ENCODE measurements around the gene KCNK4.

The KCNK4 gene

DNA sequence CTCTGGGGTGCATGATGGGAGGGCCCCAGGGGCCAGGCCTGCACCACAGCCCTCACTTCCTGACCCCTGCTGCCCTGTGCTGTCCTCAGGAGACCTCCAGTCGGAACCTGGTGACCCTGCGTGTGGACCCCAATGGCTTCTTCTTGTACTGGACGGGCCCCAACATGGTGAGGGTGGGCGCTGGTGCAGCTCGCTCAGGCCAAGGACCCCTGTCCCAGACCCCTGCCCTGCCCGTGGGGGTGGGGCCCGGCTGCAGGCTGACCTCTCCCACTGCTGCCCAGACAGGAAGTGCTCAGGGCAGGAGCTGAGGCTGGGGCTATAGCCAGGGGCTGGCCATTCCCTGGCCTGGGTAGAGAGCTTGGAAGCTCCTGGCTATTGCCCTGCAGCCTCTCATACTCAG lies 36.8 kb upstream of the KCNK4 start:
- DNase-seq: no peak

- no peak for DNase-seq
Measured at GRCh38 chr11:64255135-64256128, 35.7 kb upstream of the KCNK4 start.

DNA sequence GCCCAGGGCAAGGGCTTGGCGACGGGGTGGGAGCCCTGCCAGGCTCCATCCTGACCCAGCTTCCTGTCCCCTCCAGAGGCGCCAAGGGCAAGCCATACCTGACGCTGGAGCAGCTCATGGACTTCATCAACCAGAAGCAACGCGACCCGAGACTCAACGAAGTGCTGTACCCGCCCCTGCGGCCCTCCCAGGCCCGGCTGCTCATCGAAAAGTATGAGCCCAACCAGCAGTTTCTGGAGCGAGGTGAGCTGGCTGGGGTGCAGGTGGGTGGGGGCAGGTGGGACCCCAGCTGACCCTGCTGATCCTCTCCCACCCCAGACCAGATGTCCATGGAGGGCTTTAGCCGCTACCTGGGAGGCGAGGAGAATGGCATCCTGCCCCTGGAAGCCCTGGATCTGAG lies 34.8 kb upstream of the KCNK4 start:
- no peak for DNase-seq

GRCh38 chr11:64258356-64258755 lies 32.7 kb upstream of the KCNK4 start:
- no peak for DNase-seq

DNA sequence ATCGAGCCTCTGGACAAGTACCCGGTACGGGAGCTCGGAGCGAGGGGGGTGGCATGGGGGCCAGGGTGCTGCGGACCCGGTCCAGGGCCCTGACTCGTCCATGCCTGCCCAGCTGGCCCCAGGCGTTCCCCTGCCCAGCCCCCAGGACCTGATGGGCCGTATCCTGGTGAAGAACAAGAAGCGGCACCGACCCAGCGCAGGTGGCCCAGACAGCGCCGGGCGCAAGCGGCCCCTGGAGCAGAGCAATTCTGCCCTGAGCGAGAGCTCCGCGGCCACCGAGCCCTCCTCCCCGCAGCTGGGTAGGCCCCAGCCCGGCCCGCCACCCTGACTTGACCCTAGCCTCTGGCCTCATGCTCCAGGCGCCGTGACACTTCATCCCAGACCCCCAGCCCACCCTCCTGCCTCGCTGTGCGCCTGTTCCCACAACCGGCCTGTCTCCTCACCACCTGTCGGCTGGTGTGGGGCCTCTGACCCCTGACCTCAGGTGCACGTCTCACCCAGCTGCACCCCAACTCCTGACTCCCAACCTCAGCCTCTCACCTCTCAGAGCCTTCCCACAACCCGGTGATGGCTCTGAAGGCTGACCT lies 32.1 kb upstream of the KCNK4 start:
- no peak for DNase-seq

DNA sequence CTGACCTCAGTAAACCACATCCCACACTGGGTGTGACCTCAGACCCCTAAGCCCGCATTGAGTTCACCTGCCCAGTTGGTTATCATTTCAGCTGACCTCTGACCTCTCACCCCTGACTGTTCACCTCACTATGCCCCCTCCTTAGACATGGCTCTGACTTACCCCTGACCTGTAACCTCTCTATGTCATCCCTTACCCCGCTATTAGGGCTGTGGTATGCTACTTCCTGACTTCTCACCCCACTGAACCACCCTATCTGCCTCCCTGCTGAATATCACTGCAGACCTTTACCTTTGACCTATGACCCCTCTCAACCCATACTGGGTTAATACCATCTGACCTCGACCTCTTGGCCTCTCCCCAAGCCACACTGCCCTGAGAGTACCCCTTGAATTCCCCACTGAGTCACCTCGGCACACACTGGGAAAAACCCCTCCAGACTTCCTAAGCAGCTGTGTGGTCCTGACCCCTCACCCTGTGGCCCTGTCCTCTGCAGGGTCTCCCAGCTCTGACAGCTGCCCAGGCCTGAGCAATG lies 31.5 kb upstream of the KCNK4 start:
- no peak for DNase-seq

- no peak for DNase-seq
Measured at GRCh38 chr11:64260147-64260708, 30.9 kb upstream of the KCNK4 start.

DNA sequence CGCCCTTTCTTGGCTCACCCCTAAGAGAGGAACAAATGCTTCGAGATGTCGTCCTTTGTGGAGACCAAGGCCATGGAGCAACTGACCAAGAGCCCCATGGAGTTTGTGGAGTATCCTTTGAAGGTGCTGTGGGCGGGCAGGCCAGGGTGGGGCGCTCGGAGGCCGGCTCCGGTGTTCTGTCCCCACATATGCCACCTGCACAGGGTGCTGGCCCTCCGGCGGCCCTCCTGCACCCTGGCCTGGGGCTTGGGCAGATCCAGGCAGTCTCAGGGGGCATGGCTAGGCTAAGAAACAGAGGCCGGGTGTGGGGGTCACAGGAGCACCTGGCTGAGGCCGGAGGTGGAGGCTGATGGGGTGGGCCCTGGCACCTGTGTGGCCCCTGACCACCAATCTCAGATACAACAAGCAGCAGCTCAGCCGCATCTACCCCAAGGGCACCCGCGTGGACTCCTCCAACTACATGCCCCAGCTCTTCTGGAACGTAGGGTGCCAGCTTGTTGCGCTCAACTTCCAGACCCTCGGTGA lies 29.5 kb upstream of the KCNK4 start:
- no peak for DNase-seq

DNA sequence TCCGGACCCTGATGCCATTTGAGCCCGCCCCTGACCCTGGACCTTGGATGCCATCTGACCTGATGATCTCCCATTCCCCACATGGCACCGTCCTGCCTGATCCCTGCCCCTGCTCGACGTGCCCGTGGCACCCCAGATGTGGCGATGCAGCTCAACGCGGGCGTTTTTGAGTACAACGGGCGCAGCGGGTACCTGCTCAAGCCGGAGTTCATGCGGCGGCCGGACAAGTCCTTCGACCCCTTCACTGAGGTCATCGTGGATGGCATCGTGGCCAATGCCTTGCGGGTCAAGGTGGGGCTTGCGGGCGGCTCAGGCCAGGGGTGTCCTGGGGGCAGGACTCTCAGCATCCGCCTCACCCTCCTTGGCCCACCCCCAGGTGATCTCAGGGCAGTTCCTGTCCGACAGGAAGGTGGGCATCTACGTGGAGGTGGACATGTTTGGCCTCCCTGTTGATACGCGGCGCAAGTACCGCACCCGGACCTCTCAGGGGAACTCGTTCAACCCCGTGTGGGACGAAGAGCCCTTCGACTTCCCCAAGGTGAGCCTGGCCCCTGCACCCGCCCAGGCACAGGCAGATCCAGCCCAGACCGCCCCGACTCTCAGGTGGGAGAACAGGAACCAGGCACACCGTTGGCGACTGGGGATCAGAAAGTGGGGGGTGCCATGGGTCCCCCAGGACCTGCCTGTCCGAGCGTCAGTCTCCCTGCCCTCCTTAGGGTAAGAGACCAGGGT lies 28.7 kb upstream of the KCNK4 start:
- no peak for DNase-seq

DNA sequence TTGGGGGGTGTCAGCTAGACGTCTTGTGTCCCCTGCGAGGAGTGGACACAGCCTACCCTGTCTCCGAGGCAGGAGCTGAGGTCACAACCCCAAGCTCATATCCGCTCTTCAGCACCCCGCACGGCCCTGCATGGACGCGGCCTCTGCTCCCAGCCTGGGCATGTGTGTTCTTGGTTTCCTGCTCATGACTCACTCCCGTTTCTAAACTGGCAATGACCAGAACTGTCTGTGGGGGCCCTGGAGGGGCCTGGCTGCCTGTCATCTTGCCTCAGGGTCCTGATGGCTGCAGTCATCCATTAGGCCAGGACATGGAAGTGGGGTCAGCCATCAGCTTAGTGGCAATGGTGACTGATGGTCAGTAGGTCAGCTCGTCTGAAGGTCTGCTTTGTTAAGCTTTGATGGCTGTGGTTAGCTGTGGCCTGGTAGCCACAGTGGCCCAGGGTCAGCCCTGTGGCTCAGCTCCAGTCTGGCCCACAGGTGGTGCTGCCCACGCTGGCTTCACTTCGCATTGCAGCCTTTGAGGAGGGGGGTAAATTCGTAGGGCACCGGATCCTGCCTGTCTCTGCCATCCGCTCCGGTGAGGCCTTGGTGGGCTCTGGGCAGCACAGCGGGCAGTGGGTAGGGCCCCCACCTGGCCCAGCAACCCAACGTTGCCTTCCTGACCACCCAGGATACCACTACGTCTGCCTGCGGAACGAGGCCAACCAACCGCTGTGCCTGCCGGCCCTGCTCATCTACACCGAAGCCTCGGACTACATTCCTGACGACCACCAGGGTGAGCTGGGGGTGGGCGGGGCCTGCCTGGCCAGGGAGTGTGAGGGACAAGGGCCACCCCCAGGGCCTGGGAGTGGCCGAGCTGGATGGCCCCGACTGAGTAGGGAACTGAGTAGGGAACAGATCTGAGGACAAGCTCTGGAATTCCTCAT lies 27.8 kb upstream of the KCNK4 start:
- no peak for DNase-seq

DNA sequence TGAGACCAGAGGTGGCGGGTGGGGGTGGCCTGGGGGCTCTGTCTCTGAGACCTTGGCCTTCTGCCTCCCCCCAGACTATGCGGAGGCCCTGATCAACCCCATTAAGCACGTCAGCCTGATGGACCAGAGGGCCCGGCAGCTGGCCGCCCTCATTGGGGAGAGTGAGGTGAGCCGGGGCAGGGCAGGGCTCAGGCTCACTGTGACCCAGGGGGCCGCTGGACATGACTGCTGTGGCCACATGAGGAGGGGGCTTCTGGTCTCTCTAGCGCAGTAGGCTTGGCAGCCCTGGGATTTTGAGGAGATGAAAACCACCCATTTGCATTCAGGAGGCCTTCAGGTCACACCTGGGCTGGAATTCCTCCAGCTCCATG lies 27.2 kb upstream of the KCNK4 start:
- no peak for DNase-seq

DNA sequence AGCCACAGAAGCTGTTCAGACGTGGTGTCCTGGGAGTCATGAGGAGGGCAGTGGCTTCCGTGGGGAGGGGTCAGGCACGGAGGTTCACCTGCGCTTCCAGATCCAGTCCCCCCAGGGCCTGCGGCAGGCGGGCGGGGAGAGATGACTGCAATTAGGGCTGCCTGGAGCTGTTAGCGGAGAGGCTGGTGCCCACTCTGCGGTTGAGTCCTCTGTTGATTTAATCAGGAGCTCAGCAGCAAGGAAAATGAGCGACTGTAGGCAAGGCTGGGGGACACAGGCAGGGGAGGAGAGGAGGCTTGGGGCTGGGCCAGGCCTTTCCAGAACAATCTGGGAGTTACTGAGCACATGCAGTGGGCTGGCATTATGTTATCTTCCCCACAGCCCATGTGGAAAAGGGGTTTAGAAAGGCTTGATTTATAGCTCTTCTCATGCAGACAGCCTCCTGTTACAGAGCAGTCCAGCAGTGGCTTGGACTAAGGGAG lies 26.7 kb upstream of the KCNK4 start:
- no peak for DNase-seq

- no peak for DNase-seq
Measured at GRCh38 chr11:64265176-64266160, 25.6 kb upstream of the KCNK4 start.

DNA sequence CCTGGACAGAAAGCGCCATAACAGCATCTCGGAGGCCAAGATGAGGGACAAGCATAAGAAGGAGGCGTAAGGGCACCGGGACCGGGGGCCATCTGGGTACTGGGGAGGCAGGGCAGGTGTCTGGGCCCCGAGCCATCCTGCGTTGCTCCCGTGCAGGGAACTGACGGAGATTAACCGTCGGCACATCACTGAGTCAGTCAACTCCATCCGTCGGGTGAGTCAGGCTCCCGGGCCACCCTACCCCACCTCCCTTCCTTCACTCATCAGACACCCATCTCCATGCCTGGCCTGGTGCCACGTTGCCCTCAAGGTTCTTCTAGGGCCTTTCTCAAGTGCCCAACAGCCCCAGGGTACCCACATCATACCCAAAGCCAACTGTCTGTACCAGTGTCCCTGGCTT lies 24.8 kb upstream of the KCNK4 start:
- DNase-seq: no peak

- no peak for DNase-seq
Measured at GRCh38 chr11:64267207-64267945, 23.7 kb upstream of the KCNK4 start.

GRCh38 chr11:64268025-64268892 lies 22.8 kb upstream of the KCNK4 start:
- no peak for DNase-seq

- DNase-seq: peak; percentile 40
Measured at GRCh38 chr11:64268893-64269539, 22.1 kb upstream of the KCNK4 start.

All from activated naive CD4-positive, alpha-beta T cell treated with anti-CD3 and anti-CD28 coated beads, Interleukin-2, amount 50 U/mL, for 16 hours (primary cell).